ENCODE measurements around the gene ENPP6.

DNA sequence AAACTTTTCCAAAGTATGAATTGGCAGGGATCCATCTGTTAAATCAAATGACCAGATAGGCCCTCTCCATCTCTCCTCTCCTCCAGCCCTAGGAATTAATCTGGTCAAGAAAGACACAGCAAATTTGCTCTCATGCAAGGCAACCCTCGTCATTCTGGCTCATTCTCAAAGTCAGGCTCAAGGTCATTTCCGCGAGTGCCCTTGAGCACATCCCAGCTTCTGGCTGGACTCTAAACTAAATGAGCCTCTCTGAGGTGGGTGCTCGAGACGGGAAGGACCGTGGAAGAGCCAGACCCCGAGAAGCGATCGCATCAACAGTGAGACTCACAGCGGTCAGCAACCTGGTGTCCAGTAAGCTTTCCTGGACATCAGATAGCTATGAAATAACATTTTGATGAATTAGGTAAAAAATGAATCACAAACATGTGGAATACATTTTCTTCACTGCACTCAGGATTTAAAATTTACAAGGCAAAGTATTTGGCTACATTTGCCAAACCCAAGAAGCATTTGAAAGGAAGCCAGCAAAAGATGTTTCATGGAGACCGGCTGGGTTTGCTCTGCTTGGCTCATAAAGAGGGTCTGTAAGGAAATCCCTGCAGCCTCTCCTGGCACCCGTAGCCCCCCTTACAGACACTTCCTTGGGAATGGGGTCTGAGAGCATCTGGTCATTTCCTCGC, 121.0 kb downstream of the ENPP6 start:
- no peak for TF ChIP-seq EP300 (IDR thresholded peaks at IDR 0.05)
- TF ChIP-seq, protein P1, sequence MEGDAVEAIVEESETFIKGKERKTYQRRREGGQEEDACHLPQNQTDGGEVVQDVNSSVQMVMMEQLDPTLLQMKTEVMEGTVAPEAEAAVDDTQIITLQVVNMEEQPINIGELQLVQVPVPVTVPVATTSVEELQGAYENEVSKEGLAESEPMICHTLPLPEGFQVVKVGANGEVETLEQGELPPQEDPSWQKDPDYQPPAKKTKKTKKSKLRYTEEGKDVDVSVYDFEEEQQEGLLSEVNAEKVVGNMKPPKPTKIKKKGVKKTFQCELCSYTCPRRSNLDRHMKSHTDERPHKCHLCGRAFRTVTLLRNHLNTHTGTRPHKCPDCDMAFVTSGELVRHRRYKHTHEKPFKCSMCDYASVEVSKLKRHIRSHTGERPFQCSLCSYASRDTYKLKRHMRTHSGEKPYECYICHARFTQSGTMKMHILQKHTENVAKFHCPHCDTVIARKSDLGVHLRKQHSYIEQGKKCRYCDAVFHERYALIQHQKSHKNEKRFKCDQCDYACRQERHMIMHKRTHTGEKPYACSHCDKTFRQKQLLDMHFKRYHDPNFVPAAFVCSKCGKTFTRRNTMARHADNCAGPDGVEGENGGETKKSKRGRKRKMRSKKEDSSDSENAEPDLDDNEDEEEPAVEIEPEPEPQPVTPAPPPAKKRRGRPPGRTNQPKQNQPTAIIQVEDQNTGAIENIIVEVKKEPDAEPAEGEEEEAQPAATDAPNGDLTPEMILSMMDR (IDR thresholded peaks at IDR 0.05), result no peak
